Stimulated activated CD8-positive, alpha-beta memory T cell treated with anti-CD3 and anti-CD28 coated beads, Interleukin-4, amount 100 ng/mL, for 48 hours (primary cell): ENCODE results near the gene OR9Q1.

Experiments
- DNase-seq: peaks from one replicate; pipeline ENCODE4 v3.0.0-alpha.2; 2020

The OR9Q1 gene

GRCh38 chr11:58039589-58039988 is 15.9 kb downstream of the OR9Q1 start:
- no peak for DNase-seq

- no peak for DNase-seq
These were observed 19.7 kb downstream of the OR9Q1 start for GRCh38 chr11:58043379-58043778.

GRCh38 chr11:58046231-58046630 is 22.6 kb downstream of the OR9Q1 start:
- no peak for DNase-seq

- DNase-seq: no peak
These were observed 24.1 kb downstream of the OR9Q1 start for GRCh38 chr11:58047818-58048217.

- no peak for DNase-seq
These were observed 32.2 kb downstream of the OR9Q1 start for GRCh38 chr11:58055806-58056401.

GRCh38 chr11:58057481-58057880 is 33.8 kb downstream of the OR9Q1 start:
- DNase-seq: no peak

- no peak for DNase-seq
These were observed 34.8 kb downstream of the OR9Q1 start for GRCh38 chr11:58058276-58059006.

GRCh38 chr11:58059007-58059350 is 35.3 kb downstream of the OR9Q1 start:
- no peak for DNase-seq

- no peak for DNase-seq
These were observed 36.9 kb downstream of the OR9Q1 start for GRCh38 chr11:58060535-58060934.

GRCh38 chr11:58060939-58061672 is 37.4 kb downstream of the OR9Q1 start:
- no peak for DNase-seq

- no peak for DNase-seq
These were observed 38.1 kb downstream of the OR9Q1 start for GRCh38 chr11:58061813-58062212.

- DNase-seq: no peak
These were observed 44.0 kb downstream of the OR9Q1 start for GRCh38 chr11:58067685-58068084.

GRCh38 chr11:58068655-58069054 is 45.0 kb downstream of the OR9Q1 start:
- DNase-seq: no peak

GRCh38 chr11:58070585-58070984 is 46.9 kb downstream of the OR9Q1 start:
- DNase-seq: no peak

- no peak for DNase-seq
These were observed 52.1 kb downstream of the OR9Q1 start for GRCh38 chr11:58075781-58076180.

GRCh38 chr11:58086528-58086927 is 62.8 kb downstream of the OR9Q1 start:
- DNase-seq: no peak

GRCh38 chr11:58097437-58097836 is 73.8 kb downstream of the OR9Q1 start:
- no peak for DNase-seq

GRCh38 chr11:58121096-58121495 is 97.4 kb downstream of the OR9Q1 start:
- no peak for DNase-seq

GRCh38 chr11:58125469-58125868 is 101.8 kb downstream of the OR9Q1 start, which contains the start of gene OR9I1:
Gene OR9I1, minus strand, starts transcription at chr11:58125530. Its CDS starts 6,086 bp downstream, at chr11:58119444.
- no peak for DNase-seq

GRCh38 chr11:58127350-58127749 is 103.7 kb downstream of the OR9Q1 start:
- no peak for DNase-seq

GRCh38 chr11:58133309-58134076 is 109.8 kb downstream of the OR9Q1 start:
- DNase-seq: no peak

GRCh38 chr11:58134151-58134550 is 110.5 kb downstream of the OR9Q1 start:
- DNase-seq: no peak

GRCh38 chr11:58135171-58135570 is 111.5 kb downstream of the OR9Q1 start:
- no peak for DNase-seq
